ENCODE measurements around the gene CLCN1.
"Not testable (repeated sequence)": the region's sequence is repeated elsewhere in the genome, so short reads cannot be mapped to it uniquely, and the experiment has no call there.

The CLCN1 gene

DNA sequence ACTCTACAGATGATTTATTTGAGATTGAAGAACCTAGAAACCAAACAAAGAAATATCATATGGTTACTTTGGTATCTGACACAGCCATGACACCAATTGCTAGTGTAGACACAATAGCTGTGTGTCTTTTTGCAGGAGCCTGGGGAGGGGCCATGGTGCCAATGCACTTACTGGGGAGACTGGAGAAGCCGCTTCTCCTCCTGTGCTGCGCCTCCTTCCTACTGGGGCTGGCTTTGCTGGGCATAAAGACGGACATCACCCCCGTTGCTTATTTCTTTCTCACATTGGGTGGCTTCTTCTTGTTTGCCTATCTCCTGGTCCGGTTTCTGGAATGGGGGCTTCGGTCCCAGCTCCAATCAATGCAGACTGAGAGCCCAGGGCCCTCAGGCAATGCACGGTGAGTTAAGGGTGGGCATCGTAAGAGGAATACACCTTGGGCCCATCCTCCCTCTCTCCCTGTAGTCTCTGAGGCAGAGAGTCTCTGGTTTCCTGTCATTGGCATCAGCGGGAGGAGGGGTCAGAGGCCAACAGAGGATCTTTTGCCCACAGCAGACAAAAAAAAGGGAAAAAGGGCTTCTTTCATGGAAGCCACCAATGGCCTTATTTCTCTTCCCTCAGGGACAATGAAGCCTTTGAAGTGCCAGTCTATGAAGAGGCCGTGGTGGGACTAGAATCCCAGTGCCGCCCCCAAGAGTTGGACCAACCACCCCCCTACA lies 29.9 kb upstream of the CLCN1 start:
- DNase-seq (ENCODE audit: low read depth in 2 of 2), result no peak
- H3K4me3 ChIP-seq (replicated peaks in 1 of 2; ENCODE audit: low read depth in 2 of 2, low read length in 2 of 2), result no peak overlapping the region
- TF ChIP-seq, protein P1, sequence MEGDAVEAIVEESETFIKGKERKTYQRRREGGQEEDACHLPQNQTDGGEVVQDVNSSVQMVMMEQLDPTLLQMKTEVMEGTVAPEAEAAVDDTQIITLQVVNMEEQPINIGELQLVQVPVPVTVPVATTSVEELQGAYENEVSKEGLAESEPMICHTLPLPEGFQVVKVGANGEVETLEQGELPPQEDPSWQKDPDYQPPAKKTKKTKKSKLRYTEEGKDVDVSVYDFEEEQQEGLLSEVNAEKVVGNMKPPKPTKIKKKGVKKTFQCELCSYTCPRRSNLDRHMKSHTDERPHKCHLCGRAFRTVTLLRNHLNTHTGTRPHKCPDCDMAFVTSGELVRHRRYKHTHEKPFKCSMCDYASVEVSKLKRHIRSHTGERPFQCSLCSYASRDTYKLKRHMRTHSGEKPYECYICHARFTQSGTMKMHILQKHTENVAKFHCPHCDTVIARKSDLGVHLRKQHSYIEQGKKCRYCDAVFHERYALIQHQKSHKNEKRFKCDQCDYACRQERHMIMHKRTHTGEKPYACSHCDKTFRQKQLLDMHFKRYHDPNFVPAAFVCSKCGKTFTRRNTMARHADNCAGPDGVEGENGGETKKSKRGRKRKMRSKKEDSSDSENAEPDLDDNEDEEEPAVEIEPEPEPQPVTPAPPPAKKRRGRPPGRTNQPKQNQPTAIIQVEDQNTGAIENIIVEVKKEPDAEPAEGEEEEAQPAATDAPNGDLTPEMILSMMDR (IDR thresholded peaks at IDR 0.05; ENCODE audit: low read depth, low read length), result no peak

DNA sequence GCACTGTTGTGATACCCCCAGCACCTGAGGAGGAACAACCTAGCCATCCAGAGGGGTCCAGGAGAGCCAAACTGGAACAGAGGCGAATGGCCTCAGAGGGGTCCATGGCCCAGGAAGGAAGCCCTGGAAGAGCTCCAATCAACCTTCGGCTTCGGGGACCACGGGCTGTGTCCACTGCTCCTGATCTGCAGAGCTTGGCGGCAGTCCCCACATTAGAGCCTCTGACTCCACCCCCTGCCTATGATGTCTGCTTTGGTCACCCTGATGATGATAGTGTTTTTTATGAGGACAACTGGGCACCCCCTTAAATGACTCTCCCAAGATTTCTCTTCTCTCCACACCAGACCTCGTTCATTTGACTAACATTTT lies 29.4 kb upstream of the CLCN1 start:
- H3K4me3 ChIP-seq (replicated peaks in 1 of 2; ENCODE audit: low read depth in 2 of 2, low read length in 2 of 2), result no peak overlapping the region
- no peak for DNase-seq (ENCODE audit: low read depth in 2 of 2)
- TF ChIP-seq, protein P1 (IDR thresholded peaks at IDR 0.05; ENCODE audit: low read depth, low read length), result no peak

DNA sequence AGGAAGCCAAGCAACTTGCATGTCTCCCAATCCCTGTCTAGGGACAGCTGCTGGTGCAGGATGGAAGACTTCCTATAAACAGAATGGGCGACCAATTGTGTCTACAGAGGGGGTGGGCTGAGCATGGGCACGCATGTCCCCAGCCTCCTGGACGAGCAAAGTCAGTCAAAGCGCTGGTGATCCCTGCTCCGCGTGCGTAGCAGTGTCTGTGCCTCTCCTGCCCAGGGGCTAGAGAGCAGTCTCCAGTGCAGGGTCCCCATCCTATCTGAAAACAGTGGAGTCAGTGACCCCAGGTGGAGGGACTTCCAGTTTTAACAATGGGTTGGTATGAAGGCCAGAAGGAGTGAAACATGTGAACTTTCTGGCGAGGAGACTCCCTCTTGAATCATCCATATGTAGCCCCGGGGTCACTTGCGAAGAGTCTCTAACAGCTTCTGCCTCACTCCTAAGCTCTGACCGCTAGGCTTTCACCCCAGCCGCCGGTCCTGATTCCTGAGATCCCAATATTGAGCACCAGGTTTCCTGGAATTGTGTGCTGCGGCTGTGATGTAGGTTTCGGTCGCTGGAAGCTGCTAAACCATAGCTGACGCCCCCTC lies 28.5 kb upstream of the CLCN1 start:
- peak overlapping the region; percentile 40 to 91 for H3K4me3 ChIP-seq (replicated peaks in 1 of 2; ENCODE audit: low read depth in 2 of 2, low read length in 2 of 2)
- TF ChIP-seq, protein P1 (IDR thresholded peaks at IDR 0.05; ENCODE audit: low read depth, low read length), result no peak
- no peak for DNase-seq (ENCODE audit: low read depth in 2 of 2)

DNA sequence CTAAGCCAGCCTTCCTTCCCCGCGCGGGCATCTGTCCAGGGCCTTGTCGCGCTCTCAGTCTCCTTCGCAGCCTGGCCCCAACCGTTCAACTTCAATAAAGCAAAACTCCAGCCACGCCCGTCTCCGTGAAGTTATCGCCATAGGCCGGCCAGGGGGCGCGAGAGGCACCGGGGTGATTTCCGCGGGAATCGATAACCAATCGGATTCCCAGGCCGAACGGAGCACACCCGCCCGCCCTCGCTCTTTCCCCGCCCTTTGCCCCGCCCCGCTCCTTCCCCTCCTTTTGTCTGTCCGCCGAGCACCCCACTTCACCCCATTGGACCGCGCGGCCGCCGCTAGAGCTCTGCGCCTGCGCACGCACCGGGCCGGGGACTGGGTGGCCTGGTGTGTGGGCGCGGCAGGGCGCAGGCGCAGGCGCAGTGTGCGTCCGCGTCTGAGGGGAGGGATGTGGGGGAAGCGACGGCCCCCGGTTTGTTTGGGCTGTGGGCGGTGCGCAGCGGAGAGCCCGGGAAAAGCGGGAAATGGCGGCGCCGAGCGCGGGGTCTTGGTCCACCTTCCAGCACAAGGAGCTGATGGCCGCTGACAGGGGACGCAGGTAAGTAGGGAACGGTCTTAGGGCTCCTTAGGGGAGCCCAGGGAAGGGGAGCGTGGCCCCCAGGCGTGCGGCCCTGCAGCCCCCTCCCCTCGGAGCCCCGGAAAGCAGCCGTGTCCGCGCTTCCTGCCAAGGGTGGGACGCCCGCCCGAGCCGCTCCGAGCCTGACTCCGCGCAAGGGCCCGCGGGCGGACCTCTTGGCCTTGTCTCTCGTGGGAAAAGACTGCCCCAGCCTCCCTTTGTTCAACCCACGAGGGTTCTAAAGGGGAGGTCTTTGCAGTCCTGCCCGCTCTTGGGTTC lies 27.7 kb upstream of the CLCN1 start, which contains the start of gene CASP2:
Gene CASP2 (plus strand): TSS at position 417 of the 892 bp plus-strand sequence. CDS start 105 bp downstream, at position 522.
- H3K4me3 ChIP-seq (replicated peaks in 1 of 2; ENCODE audit: low read depth in 2 of 2, low read length in 2 of 2), result peak within 1 kb of the TSS; percentile 87 to 91
- TF ChIP-seq, protein P1 (IDR thresholded peaks at IDR 0.05; ENCODE audit: low read depth, low read length), result peak; percentile 32
- DNase-seq (ENCODE audit: low read depth in 2 of 2), result peak; percentile 97 to 99

DNA sequence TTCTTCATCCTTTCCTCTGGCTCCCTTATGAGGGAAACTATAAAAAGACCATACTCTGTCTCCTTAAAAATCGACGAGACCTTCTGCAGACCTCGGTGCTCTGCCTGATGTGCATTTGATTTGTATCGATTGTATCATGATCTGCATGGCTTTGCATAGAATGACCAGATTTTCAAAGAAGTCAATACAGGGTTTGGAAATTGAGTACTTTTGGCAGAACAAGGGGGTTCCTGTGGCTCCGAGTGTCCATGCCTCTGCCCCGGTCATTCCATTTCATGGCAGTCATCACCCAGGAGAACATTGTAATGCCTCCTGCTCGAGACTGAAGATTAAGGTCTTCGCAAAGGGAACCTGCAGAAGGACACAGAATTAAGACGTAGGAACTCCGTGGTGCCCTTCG lies 27.1 kb upstream of the CLCN1 start:
- peak in 1 of 2 donors; percentile 43 for DNase-seq (ENCODE audit: low read depth in 2 of 2)
- TF ChIP-seq, protein P1 (IDR thresholded peaks at IDR 0.05; ENCODE audit: low read depth, low read length), result no peak
- peak overlapping the region; percentile 87 to 91 for H3K4me3 ChIP-seq (replicated peaks in 1 of 2; ENCODE audit: low read depth in 2 of 2, low read length in 2 of 2)

DNA sequence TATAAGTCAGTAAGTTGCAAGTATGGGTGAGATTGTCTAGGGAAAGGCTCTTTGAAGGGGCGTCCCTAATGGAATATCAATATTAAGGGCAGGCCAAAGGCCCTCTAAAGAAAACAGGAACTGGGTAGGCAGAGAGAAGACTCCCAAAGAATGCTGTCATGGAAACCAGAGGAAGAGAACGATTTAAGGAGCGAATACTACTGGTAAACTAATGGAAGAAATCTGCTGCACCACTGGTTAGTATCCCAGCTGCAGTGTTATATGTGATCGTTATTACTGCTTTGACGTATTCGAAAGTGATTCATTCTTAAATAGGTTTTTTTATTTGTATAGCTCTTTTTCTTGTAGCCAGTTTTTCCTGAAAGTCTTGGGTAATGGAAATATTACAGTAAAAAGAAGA lies 26.5 kb upstream of the CLCN1 start:
- DNase-seq (ENCODE audit: low read depth in 2 of 2), result peak in 1 of 2 donors; percentile 30
- TF ChIP-seq, protein P1 (IDR thresholded peaks at IDR 0.05; ENCODE audit: low read depth, low read length), result no peak
- peak overlapping the region; percentile 87 to 91 for H3K4me3 ChIP-seq (replicated peaks in 1 of 2; ENCODE audit: low read depth in 2 of 2, low read length in 2 of 2)

DNA sequence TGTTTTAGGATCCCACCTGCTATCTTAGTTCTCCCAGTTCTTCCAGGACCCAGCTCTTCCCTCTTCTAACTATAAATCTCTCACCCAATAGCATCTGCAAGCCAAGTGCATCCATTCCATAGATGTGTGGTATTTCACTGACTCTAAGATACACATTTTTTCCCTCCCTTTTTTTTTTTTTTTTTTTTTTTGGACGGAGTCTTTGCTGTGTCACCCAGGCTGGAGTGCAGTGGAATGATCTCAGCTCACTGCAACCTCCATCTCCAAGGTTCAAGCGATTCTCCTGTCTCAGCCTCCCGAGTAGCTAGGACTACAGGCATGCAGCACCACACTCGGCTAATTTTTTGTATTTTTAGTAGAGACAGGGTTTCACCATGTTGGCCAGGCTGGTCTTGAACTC lies 26.0 kb upstream of the CLCN1 start:
- H3K4me3 ChIP-seq (replicated peaks in 1 of 2; ENCODE audit: low read depth in 2 of 2, low read length in 2 of 2), result peak overlapping the region in 1 of 2 donors; percentile 91
- not testable (repeated sequence) for DNase-seq (ENCODE audit: low read depth in 2 of 2)
